Neural progenitor cell (in vitro differentiated cells): ENCODE measurements around the gene RPN2. TPM values are rescaled to one million over a fixed set of nuclear protein-coding genes. Genes with fewer than 3 reads are reported as not detected.

Experiments used
- DNase-seq: peaks from one replicate; pipeline ENCODE4 v3.0.0-alpha.2; 2016; ENCODE audit warnings: low spot score
- H2AFZ ChIP-seq: fragments of 200-600 bp; sonication (generic); replicated peaks from 2 replicates; pipeline ENCODE4 v1.6.1; 2016; ENCODE audit warnings: antibody characterized with exemption
- H3F3A ChIP-seq: fragments of 200-600 bp; sonication (generic); 2 replicates; pipeline ENCODE4 v1.6.1; 2016; ENCODE audit warnings: antibody characterized with exemption, low read depth
- H3K27ac ChIP-seq: fragments of 200-600 bp; sonication (generic); 2 replicates; pipeline ENCODE4 v1.5.1; 2016; ENCODE audit warnings: mild to moderate bottlenecking
- H3K27me3 ChIP-seq: fragments of 200-600 bp; sonication (generic); 2 replicates; pipeline ENCODE4 v1.6.1; 2016; ENCODE audit warnings: mild to moderate bottlenecking, moderate library complexity
- H3K36me3 ChIP-seq: fragments of 200-600 bp; sonication (generic); 2 replicates; pipeline ENCODE4 v1.5.1; 2016
- H3K4me1 ChIP-seq: fragments of 200-600 bp; sonication (generic); 2 replicates; pipeline ENCODE4 v1.6.1; 2016; ENCODE audit warnings: mixed run types
- H3K4me2 ChIP-seq: fragments of 200-600 bp; sonication (generic); 2 replicates; pipeline ENCODE4 v1.6.1; 2016
- H3K4me3 ChIP-seq: fragments of 200-600 bp; sonication (generic); 2 replicates; pipeline ENCODE4 v1.5.1; 2016
- H3K79me2 ChIP-seq: fragments of 200-600 bp; sonication (generic); 2 replicates; pipeline ENCODE4 v1.6.1; 2016; ENCODE audit warnings: low read depth
- H3K9ac ChIP-seq: fragments of 200-600 bp; sonication (generic); 2 replicates; pipeline ENCODE4 v1.6.1; 2016
- H3K9me3 ChIP-seq: fragments of 200-600 bp; sonication (generic); 2 replicates; pipeline ENCODE4 v1.5.1; 2016; ENCODE audit warnings: low read depth
- H4K20me1 ChIP-seq: fragments of 200-600 bp; sonication (generic); 2 replicates; pipeline ENCODE4 v1.6.1; 2016; ENCODE audit warnings: low read depth
- H3K27ac Mint-ChIP-seq: 3 replicates; pipeline ENCODE4 v1.8.0; 2021; ENCODE audit warnings: mixed read lengths
- H3K27me3 Mint-ChIP-seq: 2 replicates; pipeline ENCODE4 v1.8.0; 2022; ENCODE audit warnings: low read depth, mild to moderate bottlenecking, inconsistent platforms, moderate library complexity, mixed read lengths; ENCODE audit not compliant: insufficient read depth
- H3K36me3 Mint-ChIP-seq: 3 replicates; pipeline ENCODE4 v1.8.0; 2021; ENCODE audit warnings: mixed read lengths
- H3K4me1 Mint-ChIP-seq: 3 replicates; pipeline ENCODE4 v1.8.0; 2021; ENCODE audit warnings: mixed read lengths
- H3K4me3 Mint-ChIP-seq: 3 replicates; pipeline ENCODE4 v1.8.0; 2021; ENCODE audit warnings: mild to moderate bottlenecking, moderate library complexity, mixed read lengths
- H3K9me3 Mint-ChIP-seq: 3 replicates; pipeline ENCODE4 v1.8.0; 2020; ENCODE audit warnings: mixed read lengths
- EZH2 ChIP-seq: fragments of 200-600 bp; sonication (generic); IDR thresholded peaks from 2 replicates; pipeline ENCODE4 v1.6.1; 2017; ENCODE audit warnings: antibody characterized with exemption, mild to moderate bottlenecking, moderate library complexity
- EZH2phosphoT487 ChIP-seq: fragments of 200-600 bp; sonication (generic); IDR thresholded peaks from 2 replicates; pipeline ENCODE4 v1.6.1; 2017; ENCODE audit warnings: antibody characterized with exemption
- total RNA-seq: library from RNA; depleted of rRNA; stranded (reverse); fragments of >200 nt; gene quantifications from 2 replicates; pipeline ENCODE4 v1.2.3, GENCODE V29; 2015; ENCODE audit warnings: low replicate concordance
- TF ChIP-seq, protein P1 (sequence below): fragments of 200-600 bp; sonication (generic); IDR thresholded peaks from 2 replicates; pipeline ENCODE4 v1.5.1; 2017; ENCODE audit warnings: antibody characterized with exemption, mild to moderate bottlenecking

Gene RPN2
- total RNA-seq, 1 donor from 2014 or later = 249 TPM

DNA sequence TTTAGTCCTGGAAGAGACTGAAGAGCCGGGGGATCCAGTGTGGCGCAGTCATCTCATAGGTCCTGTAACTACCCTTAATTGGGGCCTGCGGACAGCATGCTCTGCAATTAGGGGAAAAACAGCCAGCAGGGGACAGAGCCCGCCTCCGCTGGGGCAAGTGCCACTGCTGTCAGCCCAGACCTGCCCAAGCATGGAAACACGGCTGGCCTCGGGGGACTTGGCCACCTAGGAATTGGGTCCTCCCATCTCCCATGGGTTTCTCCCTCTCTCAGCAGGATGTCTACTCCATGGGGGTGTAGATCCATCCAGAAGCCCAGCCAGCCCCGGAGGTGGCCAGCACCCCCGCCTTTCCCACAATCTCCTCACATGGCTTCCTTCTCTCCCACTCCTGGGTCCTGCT is 78.9 kb downstream of the RPN2 start:
- Histone ChIP-seq H3K27ac (peak overlapping the region; percentile 92), H3F3A (peaks cover 61% of the 10 kb centered on the region), H3K36me3 (peaks cover 6% of the 10 kb centered on the region), H4K20me1 (no peaks in the 10 kb centered on the region), H3K9me3 (peaks cover 6% of the 10 kb centered on the region), H3K4me3 (no peak overlapping the region), H3K9ac (no peak overlapping the region), H2AFZ (no peak overlapping the region), H3K79me2 (no peaks in the 10 kb centered on the region), H3K27me3 (no peaks in the 10 kb centered on the region), H3K4me1 (peaks cover 51% of the 10 kb centered on the region), H3K4me2 (peak overlapping the region; percentile 37)
- Mint-ChIP-seq H3K36me3 (peaks cover 6% of the 10 kb centered on the region), H3K4me3 (no peak overlapping the region), H3K4me1 (peaks cover 60% of the 10 kb centered on the region), H3K27ac (peak overlapping the region; percentile 92), H3K27me3 (peaks cover 9% of the 10 kb centered on the region), H3K9me3 (peaks cover 6% of the 10 kb centered on the region)
- TF ChIP-seq EZH2 (no peak), EZH2phosphoT487 (no peak)
- TF ChIP-seq, protein P1, sequence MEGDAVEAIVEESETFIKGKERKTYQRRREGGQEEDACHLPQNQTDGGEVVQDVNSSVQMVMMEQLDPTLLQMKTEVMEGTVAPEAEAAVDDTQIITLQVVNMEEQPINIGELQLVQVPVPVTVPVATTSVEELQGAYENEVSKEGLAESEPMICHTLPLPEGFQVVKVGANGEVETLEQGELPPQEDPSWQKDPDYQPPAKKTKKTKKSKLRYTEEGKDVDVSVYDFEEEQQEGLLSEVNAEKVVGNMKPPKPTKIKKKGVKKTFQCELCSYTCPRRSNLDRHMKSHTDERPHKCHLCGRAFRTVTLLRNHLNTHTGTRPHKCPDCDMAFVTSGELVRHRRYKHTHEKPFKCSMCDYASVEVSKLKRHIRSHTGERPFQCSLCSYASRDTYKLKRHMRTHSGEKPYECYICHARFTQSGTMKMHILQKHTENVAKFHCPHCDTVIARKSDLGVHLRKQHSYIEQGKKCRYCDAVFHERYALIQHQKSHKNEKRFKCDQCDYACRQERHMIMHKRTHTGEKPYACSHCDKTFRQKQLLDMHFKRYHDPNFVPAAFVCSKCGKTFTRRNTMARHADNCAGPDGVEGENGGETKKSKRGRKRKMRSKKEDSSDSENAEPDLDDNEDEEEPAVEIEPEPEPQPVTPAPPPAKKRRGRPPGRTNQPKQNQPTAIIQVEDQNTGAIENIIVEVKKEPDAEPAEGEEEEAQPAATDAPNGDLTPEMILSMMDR = no peak
- DNase-seq = peak; percentile 58

GRCh38 chr20:37259031-37259430 is 79.9 kb downstream of the RPN2 start:
- Mint-ChIP-seq H3K36me3 (peaks cover 5% of the 10 kb centered on the region), H3K9me3 (peaks cover 6% of the 10 kb centered on the region), H3K4me3 (no peak overlapping the region), H3K27ac (peak overlapping the region; percentile 85), H3K4me1 (peaks cover 51% of the 10 kb centered on the region), H3K27me3 (peaks cover 9% of the 10 kb centered on the region)
- H3K27me3 ChIP-seq = no peaks in the 10 kb centered on the region
- H3F3A ChIP-seq = peaks cover 50% of the 10 kb centered on the region
- H3K9me3 ChIP-seq = peaks cover 6% of the 10 kb centered on the region
- peak overlapping the region; percentile 37 for H3K4me2 ChIP-seq
- peak overlapping the region; percentile 12 for H2AFZ ChIP-seq
- H4K20me1 ChIP-seq = no peaks in the 10 kb centered on the region
- no peak overlapping the region for H3K4me3 ChIP-seq
- peak; percentile 55 for DNase-seq
- no peaks in the 10 kb centered on the region for H3K79me2 ChIP-seq
- peaks cover 6% of the 10 kb centered on the region for H3K36me3 ChIP-seq
- H3K27ac ChIP-seq = peak overlapping the region; percentile 92
- H3K9ac ChIP-seq = no peak overlapping the region
- TF ChIP-seq, protein P1 = no peak
- TF ChIP-seq EZH2phosphoT487 (no peak), EZH2 (no peak)
- peaks cover 46% of the 10 kb centered on the region for H3K4me1 ChIP-seq

DNA sequence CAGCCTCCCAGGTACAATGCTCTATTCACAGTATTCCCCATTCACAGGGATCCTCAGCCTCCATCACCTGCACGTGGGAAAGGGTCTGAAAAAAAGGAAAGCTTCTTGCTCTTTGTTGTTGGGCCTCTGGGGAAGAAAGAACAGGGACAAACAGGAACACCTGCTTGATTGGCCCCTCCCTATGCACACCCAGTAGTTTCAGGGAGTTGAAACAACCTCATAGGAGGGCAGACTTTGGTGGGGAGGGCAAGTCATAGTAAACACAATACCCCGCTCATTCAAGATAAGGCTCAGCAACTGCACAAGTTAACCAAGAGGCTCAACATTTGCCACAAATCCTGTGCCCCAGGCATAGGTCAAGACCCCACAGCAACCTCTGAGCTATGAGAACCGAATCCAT is 80.7 kb downstream of the RPN2 start:
- Histone ChIP-seq H3K4me1 (peaks cover 46% of the 10 kb centered on the region), H3K9me3 (peaks cover under 1% of the 10 kb centered on the region), H3K79me2 (no peaks in the 10 kb centered on the region), H3K27ac (peak overlapping the region; percentile 92), H3K9ac (no peak overlapping the region), H3K4me3 (no peak overlapping the region), H3K27me3 (no peaks in the 10 kb centered on the region), H2AFZ (no peak overlapping the region), H4K20me1 (no peaks in the 10 kb centered on the region), H3F3A (peaks cover 42% of the 10 kb centered on the region), H3K4me2 (peak overlapping the region; percentile 37), H3K36me3 (no peaks in the 10 kb centered on the region)
- H3K4me3 Mint-ChIP-seq = peak overlapping the region; percentile 44
- DNase-seq = peak; percentile 24
- TF ChIP-seq EZH2phosphoT487 (no peak), EZH2 (no peak)
- TF ChIP-seq, protein P1 = no peak
- H3K36me3 Mint-ChIP-seq = no peaks in the 10 kb centered on the region
- H3K9me3 Mint-ChIP-seq = no peaks in the 10 kb centered on the region
- H3K27me3 Mint-ChIP-seq = peaks cover 9% of the 10 kb centered on the region
- peak overlapping the region; percentile 85 for H3K27ac Mint-ChIP-seq
- peaks cover 49% of the 10 kb centered on the region for H3K4me1 Mint-ChIP-seq
